ENCODE results near the gene KIAA1210.
"Not testable (repeated sequence)": the region's sequence is repeated elsewhere in the genome, so short reads cannot be mapped to it uniquely, and the experiment has no call there.

The KIAA1210 gene

GRCh38 chrX:119041175-119041574 lies 86.4 kb downstream of the KIAA1210 start:
- DNase-seq (ENCODE audit: low spot score): no peak
- no peak for TF ChIP-seq CTCF (IDR thresholded peaks at IDR 0.05; ENCODE audit: extremely low read depth, missing control alignments)

- TF ChIP-seq CTCF (IDR thresholded peaks at IDR 0.05; ENCODE audit: extremely low read depth, missing control alignments): no peak
- DNase-seq (ENCODE audit: low spot score): no peak
Observed at GRCh38 chrX:119040432-119040831, 87.2 kb downstream of the KIAA1210 start.

- TF ChIP-seq CTCF (IDR thresholded peaks at IDR 0.05; ENCODE audit: extremely low read depth, missing control alignments): no peak
- DNase-seq (ENCODE audit: low spot score): no peak
Observed at GRCh38 chrX:119036107-119037029, 91.2 kb downstream of the KIAA1210 start.

- TF ChIP-seq CTCF (IDR thresholded peaks at IDR 0.05; ENCODE audit: extremely low read depth, missing control alignments): no peak
- no peak for DNase-seq (ENCODE audit: low spot score)
Observed at GRCh38 chrX:119030990-119031389, 96.6 kb downstream of the KIAA1210 start.

- DNase-seq (ENCODE audit: low spot score): not testable (repeated sequence)
Observed at GRCh38 chrX:119029656-119030055, 98.0 kb downstream of the KIAA1210 start.

- no peak for TF ChIP-seq CTCF (IDR thresholded peaks at IDR 0.05; ENCODE audit: extremely low read depth, missing control alignments)
- DNase-seq (ENCODE audit: low spot score): no peak
Observed at GRCh38 chrX:119028733-119029330, 98.8 kb downstream of the KIAA1210 start.
